Body of pancreas (tissue), 4 donors: ENCODE data around the gene PKP4.

Experiments
- CTCF ChIP-seq, 7 experiments: fragments of 450-650 bp in 4 of 7; fragments of 200-600 bp in 3 of 7; sonication (generic) in 3 of 7; IDR thresholded peaks; one replicate each; pipeline ENCODE4 v1.5.1; 2016 to 2019; ENCODE audit warnings: antibody characterized with exemption in 7 of 7
- POLR2A ChIP-seq, 3 donors: fragments of 450-650 bp; IDR thresholded peaks; one replicate each; pipeline ENCODE4 v1.6.1; 2016; ENCODE audit warnings: antibody characterized with exemption in 3 of 3, mild to moderate bottlenecking in 2 of 3

- TF ChIP-seq CTCF (IDR thresholded peaks at IDR 0.05) (no peak), POLR2A (IDR thresholded peaks at IDR 0.05) (no peak)
Measured at GRCh38 chr2:158718851-158719250, 262.1 kb downstream of the PKP4 start.
